Measurements from ENCODE around the gene VCP.

VCP gene

DNA sequence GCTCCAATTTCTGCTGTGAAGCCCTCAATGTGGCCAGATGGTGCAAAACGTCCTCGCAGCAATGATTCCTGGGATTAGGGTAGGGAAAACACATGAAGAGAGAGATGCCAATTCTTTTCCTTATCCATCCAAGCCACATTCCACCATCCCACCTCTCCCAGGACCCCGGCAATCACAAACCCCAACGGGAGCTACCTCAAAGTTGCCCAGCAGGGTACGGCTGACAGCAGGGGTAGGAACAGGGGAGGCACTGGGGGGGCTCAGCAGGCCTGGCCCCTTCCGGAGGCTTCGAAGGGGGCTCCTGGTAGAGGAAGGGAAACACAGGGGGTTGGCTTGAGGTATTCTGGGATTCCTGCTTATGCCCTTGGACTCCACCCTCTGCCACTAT lies 33.9 kb upstream of the VCP start:
- TF ChIP-seq, protein P1, sequence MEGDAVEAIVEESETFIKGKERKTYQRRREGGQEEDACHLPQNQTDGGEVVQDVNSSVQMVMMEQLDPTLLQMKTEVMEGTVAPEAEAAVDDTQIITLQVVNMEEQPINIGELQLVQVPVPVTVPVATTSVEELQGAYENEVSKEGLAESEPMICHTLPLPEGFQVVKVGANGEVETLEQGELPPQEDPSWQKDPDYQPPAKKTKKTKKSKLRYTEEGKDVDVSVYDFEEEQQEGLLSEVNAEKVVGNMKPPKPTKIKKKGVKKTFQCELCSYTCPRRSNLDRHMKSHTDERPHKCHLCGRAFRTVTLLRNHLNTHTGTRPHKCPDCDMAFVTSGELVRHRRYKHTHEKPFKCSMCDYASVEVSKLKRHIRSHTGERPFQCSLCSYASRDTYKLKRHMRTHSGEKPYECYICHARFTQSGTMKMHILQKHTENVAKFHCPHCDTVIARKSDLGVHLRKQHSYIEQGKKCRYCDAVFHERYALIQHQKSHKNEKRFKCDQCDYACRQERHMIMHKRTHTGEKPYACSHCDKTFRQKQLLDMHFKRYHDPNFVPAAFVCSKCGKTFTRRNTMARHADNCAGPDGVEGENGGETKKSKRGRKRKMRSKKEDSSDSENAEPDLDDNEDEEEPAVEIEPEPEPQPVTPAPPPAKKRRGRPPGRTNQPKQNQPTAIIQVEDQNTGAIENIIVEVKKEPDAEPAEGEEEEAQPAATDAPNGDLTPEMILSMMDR (IDR thresholded peaks at IDR 0.05; ENCODE audit: extremely low read depth, missing control alignments), result no peak
- peak; percentile 1 for DNase-seq (ENCODE audit: low spot score)

DNA sequence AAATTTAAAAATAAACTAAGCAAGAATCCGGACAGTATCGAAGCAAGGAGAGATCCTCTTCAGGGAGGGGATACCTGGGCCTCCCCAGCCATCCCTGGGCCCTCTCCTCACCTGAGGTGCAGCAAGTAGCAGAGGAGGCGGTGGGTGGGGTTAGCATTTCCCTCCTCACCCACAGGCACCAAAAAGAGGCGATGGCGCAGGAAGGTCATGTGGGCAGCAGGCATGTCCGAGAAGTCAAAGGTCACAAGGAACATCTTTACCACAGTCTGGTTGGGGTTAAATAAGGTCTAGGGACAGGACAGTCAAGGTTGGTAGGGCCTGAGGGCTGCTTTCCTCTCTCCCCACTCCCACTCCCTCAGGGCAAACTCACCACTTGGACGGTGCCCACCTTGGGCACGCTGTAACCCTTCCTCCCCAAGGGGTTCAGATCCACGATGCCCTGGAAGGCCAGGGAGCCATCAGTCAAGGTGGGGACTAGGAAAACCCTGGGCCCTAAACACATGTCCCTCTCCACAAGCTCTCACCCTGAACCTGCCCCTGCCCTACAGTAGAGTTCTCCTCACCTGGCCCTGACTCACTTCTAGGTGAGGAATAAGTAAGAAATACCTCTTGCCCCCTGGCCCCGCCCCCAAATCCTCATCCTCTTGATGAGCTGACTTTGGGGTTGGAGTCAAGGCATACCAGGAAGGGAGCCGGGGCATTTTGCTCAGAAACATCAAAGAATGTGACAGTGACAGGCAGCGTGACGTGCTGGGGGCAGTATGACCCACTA lies 33.3 kb upstream of the VCP start:
- TF ChIP-seq, protein P1 (IDR thresholded peaks at IDR 0.05; ENCODE audit: extremely low read depth, missing control alignments), result no peak
- peak; percentile 1 for DNase-seq (ENCODE audit: low spot score)

DNA sequence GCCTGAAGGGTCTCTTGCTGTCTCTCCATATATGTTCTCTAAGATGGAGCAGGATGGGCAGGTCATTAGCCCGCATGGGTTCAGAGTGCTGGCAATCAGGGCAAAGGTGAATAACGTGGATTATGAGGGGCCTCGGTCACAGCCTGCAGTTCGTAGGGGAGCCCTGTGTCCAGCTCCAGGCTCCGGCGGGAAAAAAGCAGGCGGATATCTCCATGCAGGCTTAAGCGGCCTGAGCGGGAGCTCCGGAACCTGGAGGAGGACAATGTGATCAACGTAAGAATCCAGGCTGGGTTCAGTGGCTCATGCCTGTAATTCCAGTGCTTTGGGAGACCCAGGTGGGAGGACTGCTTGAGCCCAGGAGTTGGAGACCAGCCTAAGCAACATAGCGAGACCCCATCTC lies 32.7 kb upstream of the VCP start:
- DNase-seq (ENCODE audit: low spot score), result no peak
- TF ChIP-seq, protein P1 (IDR thresholded peaks at IDR 0.05; ENCODE audit: extremely low read depth, missing control alignments), result no peak

DNA sequence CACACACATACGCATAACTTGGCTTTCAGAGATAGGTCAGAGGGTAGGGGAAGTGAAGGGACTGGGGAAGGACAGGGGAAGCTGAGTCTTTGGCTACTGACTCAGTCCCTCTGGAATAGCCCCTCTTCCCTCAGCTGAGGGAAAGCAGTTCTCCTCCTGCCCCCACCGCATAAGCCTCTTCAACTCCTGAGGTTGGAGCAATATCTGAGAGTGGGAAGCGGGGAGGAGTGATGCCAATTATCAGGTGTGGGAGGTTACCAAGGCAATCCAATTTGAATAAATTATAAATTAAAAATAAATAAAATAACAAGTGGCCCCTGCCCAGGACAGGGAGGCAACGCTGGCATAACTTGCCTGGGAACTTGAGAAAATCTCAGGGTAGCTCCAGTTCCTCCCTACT lies 32.2 kb upstream of the VCP start:
- DNase-seq (ENCODE audit: low spot score), result no peak
- TF ChIP-seq, protein P1 (IDR thresholded peaks at IDR 0.05; ENCODE audit: extremely low read depth, missing control alignments), result no peak

DNA sequence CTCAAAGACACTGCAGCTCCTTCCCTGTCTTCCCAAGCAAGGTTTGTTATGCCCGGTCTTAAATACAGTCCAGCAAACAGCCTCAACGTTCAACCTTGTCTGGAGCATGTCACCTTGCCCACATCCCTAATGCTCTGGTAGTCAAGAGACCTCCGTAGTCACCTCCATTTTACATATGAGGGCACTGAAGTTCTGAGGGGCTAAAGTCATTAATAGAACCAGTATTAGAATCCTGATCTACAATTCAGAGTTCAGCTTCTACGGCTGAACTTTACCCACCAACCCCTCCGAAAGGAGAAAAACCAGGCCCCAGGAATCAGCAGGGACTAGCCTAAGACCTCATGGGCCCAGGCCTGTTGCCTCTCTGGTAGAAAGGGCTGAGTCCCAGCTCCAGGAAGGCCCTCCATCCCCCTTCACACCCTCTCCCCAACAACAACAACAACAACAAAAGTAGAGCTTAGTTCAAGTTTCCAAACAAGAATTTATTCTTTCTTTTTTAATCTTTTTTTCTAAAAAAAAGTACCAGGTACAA lies 31.3 kb upstream of the VCP start:
- TF ChIP-seq, protein P1 (IDR thresholded peaks at IDR 0.05; ENCODE audit: extremely low read depth, missing control alignments), result no peak
- no peak for DNase-seq (ENCODE audit: low spot score)

DNA sequence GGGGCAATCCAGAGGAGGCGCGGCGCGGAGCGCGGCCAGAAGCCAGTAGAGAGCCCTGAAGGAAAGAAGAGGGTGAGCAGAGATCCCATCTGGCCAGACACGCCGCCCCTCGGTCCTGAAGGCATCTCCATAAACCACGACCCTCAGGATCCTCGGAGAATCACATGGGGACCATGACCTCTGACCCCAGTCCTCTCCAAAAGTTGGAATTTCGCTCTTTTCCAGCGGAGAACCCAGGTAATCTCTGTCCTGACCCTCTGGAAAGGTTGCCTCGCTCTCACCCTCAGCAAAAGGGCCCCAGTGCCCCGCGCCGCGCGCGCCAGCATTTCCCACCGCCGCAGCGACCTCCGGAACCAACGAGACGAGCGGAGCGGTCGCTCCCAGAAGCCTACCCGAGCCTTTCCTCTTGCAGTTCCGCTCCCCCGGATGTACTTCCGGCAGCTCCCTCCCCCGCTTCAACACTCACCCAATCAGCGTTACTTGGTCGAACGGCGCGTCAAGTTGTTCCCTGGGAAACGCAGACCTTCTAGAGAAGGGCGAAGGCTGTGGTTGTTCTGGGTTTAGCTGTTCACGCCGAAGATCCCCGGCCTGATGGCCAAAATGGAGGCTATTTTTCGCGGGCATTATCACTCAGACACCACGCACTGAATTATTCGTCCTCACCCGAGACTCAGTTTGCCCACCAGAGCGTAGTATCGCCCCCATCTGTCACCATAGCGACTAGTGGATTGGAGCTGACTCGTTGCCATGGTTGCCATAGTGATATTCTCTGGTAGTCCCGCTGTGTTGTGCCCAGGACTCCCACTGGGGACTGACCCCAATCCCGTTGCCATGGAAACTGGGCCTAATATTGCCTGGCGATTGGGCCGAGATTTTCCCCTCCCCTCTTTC lies 30.6 kb upstream of the VCP start, which contains the start of gene STOML2:
TSS of gene STOML2 (minus strand) at position 363 of the 891 bp plus-strand sequence. CDS start at position 326, 37 bp downstream.
- peak; percentile 95 for DNase-seq (ENCODE audit: low spot score)
- TF ChIP-seq, protein P1 (IDR thresholded peaks at IDR 0.05; ENCODE audit: extremely low read depth, missing control alignments), result no peak

DNA sequence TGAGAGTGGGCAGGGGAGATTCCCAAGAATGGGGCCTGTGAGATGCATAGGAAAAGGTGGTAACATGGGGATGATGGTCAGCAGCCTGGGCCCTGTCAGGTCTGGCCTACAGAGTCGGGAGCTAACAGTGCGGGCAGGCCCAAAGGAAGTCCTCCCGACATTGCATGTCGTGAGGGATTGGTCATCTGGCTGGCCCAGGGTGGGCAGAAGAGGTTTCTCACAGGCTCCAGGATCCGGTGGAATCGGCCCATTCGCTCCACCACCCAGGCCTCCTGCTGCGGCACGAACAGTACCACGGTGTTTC lies 30.0 kb upstream of the VCP start:
- TF ChIP-seq, protein P1 (IDR thresholded peaks at IDR 0.05; ENCODE audit: extremely low read depth, missing control alignments), result no peak
- no peak for DNase-seq (ENCODE audit: low spot score)
